Spleen (tissue), 7 donors: ENCODE results near the gene EYS.

ENCODE experiments used
- POLR2AphosphoS5 ChIP-seq, 3 donors: sonication (generic); formaldehyde crosslinking; IDR thresholded peaks; one replicate each; pipeline ENCODE4 v1.5.1; 2017; ENCODE audit warnings: antibody characterized with exemption in 3 of 3
- TF ChIP-seq, protein P1 (sequence below), 11 experiments: fragments of 200-600 bp in 7 of 11; fragments of 450-650 bp in 4 of 11; sonication (generic) in 4 of 11; IDR thresholded peaks in 8 of 11; conservative IDR thresholded peaks in 3 of 11; 1 replicate in 7 of 11; 2 replicates in 4 of 11; pipeline versions ENCODE4 v1.4.0 to v1.8.0; 2016 to 2021; ENCODE audit warnings: antibody characterized with exemption in 11 of 11, inconsistent platforms in 4 of 11, mild to moderate bottlenecking in 1 of 11
- donor health status: DM: no; HTN: no; CAD: no; lungs with moderate emphysema.
- donor health status: DM: no; HTN: no; CAD: no.
- donor health status: DM: no; HTN: no; CAD: no.

DNA sequence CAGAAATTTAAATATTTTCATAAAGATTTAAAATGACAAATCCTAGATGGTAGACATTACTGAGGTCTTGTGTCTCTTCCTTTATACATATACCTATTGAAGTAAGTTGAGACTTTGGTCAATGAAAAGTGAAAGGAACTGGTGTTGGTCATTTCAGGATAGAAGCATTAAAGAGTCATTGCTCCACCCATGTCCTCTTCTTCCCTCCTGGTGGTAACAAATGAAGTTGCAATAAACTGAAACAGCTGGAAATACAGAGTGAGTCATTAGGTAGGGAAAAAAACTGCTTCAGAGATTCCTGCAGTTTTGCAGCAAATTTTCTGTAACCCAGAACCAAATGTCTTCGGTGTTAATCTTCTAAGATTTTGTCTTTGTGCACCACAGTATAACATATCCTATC, 448.0 kb downstream of the EYS start:
- TF ChIP-seq, protein P1, sequence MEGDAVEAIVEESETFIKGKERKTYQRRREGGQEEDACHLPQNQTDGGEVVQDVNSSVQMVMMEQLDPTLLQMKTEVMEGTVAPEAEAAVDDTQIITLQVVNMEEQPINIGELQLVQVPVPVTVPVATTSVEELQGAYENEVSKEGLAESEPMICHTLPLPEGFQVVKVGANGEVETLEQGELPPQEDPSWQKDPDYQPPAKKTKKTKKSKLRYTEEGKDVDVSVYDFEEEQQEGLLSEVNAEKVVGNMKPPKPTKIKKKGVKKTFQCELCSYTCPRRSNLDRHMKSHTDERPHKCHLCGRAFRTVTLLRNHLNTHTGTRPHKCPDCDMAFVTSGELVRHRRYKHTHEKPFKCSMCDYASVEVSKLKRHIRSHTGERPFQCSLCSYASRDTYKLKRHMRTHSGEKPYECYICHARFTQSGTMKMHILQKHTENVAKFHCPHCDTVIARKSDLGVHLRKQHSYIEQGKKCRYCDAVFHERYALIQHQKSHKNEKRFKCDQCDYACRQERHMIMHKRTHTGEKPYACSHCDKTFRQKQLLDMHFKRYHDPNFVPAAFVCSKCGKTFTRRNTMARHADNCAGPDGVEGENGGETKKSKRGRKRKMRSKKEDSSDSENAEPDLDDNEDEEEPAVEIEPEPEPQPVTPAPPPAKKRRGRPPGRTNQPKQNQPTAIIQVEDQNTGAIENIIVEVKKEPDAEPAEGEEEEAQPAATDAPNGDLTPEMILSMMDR (IDR thresholded peaks at IDR 0.05 in 8 of 11, conservative IDR thresholded peaks at IDR 0.05 in 3 of 11), result peak in 1 of 11 experiments; percentile 8
- TF ChIP-seq POLR2AphosphoS5 (IDR thresholded peaks at IDR 0.05), result no peak
